PFSK-1 (cell line): ENCODE results near the gene TIMP3.

Experiments used
- FOXP2 ChIP-seq: optimal IDR thresholded peaks from 2 replicates; pipeline ENCODE3; 2011; ENCODE audit warnings: borderline replicate concordance, control low read depth, inconsistent platforms; ENCODE audit not compliant: insufficient read depth; ENCODE audit errors: extremely low read length, extremely low read depth
- POLR2AphosphoS5 ChIP-seq: IDR thresholded peaks from 2 replicates; pipeline ENCODE4 v1.6.1; 2012; ENCODE audit warnings: low read depth, mild to moderate bottlenecking, control low read depth, low read length, moderate library complexity
- SIN3A ChIP-seq: IDR thresholded peaks from 2 replicates; pipeline ENCODE4 v1.6.1; 2012; ENCODE audit warnings: mild to moderate bottlenecking, low read length, moderate library complexity, borderline replicate concordance; ENCODE audit not compliant: insufficient read depth
- TAF1 ChIP-seq: IDR thresholded peaks from 2 replicates; pipeline ENCODE4 v1.6.1; 2012; ENCODE audit warnings: low read length, control low read depth, borderline replicate concordance; ENCODE audit not compliant: insufficient read depth
- TF ChIP-seq, protein P1 (sequence below), 2 experiments: IDR thresholded peaks; 2 replicates each; pipeline versions ENCODE4 v1.6.1 to v1.8.0; 2011 to 2012; ENCODE audit warnings: low read depth in 2 of 2, low read length in 2 of 2, control low read depth in 1 of 2, inconsistent platforms in 1 of 2, mild to moderate bottlenecking in 1 of 2, moderate library complexity in 1 of 2; ENCODE audit not compliant: insufficient read depth in 1 of 2

Gene TIMP3

DNA sequence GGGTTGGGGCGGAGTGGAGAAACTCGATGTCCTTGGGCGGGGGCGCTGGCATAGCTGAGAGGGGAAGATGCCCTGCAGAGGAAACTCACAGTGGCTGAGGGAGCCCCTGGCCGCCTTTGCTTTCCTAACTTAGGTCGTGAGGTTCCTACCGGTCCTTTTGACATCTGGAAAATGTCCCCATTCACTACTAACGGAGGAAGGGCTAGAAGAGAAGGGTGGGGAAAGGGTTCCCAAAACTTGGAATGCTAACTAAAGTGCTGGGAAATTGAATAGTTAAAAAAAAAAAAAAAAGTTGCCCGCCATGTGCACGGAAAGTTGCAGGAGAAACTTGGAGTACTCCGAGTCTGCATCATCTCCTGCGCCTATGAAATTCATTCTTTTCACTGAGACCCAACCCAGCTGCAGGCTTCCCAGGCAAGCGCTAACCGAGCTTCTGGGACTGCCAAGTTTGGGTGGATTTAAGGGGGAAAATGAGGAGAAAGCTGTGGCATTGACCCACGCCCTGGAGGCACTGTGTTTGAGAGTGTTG lies 796 bp downstream of the TIMP3 start:
- no peak for TF ChIP-seq FOXP2
- TF ChIP-seq, protein P1, sequence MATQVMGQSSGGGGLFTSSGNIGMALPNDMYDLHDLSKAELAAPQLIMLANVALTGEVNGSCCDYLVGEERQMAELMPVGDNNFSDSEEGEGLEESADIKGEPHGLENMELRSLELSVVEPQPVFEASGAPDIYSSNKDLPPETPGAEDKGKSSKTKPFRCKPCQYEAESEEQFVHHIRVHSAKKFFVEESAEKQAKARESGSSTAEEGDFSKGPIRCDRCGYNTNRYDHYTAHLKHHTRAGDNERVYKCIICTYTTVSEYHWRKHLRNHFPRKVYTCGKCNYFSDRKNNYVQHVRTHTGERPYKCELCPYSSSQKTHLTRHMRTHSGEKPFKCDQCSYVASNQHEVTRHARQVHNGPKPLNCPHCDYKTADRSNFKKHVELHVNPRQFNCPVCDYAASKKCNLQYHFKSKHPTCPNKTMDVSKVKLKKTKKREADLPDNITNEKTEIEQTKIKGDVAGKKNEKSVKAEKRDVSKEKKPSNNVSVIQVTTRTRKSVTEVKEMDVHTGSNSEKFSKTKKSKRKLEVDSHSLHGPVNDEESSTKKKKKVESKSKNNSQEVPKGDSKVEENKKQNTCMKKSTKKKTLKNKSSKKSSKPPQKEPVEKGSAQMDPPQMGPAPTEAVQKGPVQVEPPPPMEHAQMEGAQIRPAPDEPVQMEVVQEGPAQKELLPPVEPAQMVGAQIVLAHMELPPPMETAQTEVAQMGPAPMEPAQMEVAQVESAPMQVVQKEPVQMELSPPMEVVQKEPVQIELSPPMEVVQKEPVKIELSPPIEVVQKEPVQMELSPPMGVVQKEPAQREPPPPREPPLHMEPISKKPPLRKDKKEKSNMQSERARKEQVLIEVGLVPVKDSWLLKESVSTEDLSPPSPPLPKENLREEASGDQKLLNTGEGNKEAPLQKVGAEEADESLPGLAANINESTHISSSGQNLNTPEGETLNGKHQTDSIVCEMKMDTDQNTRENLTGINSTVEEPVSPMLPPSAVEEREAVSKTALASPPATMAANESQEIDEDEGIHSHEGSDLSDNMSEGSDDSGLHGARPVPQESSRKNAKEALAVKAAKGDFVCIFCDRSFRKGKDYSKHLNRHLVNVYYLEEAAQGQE (IDR thresholded peaks at IDR 0.05; ENCODE audit: insufficient read depth in 1 of 2, low read depth in 2 of 2, low read length in 2 of 2), result no peak
- no peak for TF ChIP-seq POLR2AphosphoS5
- no peak for TF ChIP-seq SIN3A
- TF ChIP-seq TAF1, result no peak

DNA sequence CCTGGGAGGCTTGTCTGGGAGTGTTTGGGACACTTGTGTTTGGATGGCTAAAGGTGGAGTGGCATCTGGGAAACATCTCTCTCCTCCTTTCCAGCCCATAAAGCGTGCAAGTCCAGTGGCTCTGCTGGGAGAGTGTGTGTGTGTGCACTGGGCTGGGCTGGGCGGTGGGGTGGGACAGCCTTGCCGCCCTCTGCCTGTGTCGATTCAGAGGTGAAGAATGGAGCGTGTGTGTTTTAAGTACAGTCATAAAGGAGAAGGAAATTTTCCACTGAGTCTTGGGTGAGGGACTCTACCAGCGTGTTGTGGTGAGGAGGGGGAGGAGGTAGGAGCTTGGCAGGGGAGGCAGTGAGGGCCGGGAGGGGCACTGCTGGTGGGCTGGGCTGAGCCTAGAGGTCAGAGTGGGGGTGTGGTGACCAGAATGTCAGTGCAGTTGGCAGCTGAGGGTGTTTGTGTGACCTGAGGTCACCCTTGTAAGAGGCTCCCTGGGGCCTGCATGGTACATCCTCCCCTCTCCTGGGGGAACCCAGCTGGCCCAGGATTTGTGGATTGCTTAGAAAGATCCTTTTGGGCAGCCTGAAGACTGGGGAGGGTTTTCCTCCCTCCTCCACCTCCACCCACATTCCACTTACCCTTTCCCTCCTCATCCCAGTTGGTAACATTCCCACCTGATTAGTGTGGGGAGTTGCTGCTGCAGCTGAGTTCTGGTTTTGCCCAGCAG lies 1.7 kb downstream of the TIMP3 start:
- no peak for TF ChIP-seq SIN3A
- TF ChIP-seq, protein P1 (IDR thresholded peaks at IDR 0.05; ENCODE audit: insufficient read depth in 1 of 2, low read depth in 2 of 2, low read length in 2 of 2), result no peak
- TF ChIP-seq POLR2AphosphoS5, result no peak
- no peak for TF ChIP-seq TAF1
- no peak for TF ChIP-seq FOXP2

GRCh38 chr22:32803738-32804435 lies 2.4 kb downstream of the TIMP3 start:
- no peak for TF ChIP-seq FOXP2
- TF ChIP-seq TAF1, result no peak
- no peak for TF ChIP-seq SIN3A
- no peak for TF ChIP-seq POLR2AphosphoS5
- TF ChIP-seq, protein P1 (IDR thresholded peaks at IDR 0.05; ENCODE audit: insufficient read depth in 1 of 2, low read depth in 2 of 2, low read length in 2 of 2), result no peak

- TF ChIP-seq POLR2AphosphoS5 (no peak), FOXP2 (no peak), SIN3A (no peak), TAF1 (no peak)
- TF ChIP-seq, protein P1 (IDR thresholded peaks at IDR 0.05; ENCODE audit: insufficient read depth in 1 of 2, low read depth in 2 of 2, low read length in 2 of 2), result no peak
Observed at GRCh38 chr22:32804531-32805360, 3.2 kb downstream of the TIMP3 start.
